GM21360 (cell line): ENCODE measurements around the gene CCSAP.
"Not testable (repeated sequence)": the region's sequence is repeated elsewhere in the genome, so short reads cannot be mapped to it uniquely, and the experiment has no call there.

Experiments
- ATAC-seq: cut with Tn5 transposase; IDR thresholded peaks from one replicate; pipeline ENCODE4 v1.9.1; 2021; ENCODE audit warnings: mild to moderate bottlenecking, moderate library complexity; ENCODE audit not compliant: unreplicated experiment

CCSAP gene

DNA sequence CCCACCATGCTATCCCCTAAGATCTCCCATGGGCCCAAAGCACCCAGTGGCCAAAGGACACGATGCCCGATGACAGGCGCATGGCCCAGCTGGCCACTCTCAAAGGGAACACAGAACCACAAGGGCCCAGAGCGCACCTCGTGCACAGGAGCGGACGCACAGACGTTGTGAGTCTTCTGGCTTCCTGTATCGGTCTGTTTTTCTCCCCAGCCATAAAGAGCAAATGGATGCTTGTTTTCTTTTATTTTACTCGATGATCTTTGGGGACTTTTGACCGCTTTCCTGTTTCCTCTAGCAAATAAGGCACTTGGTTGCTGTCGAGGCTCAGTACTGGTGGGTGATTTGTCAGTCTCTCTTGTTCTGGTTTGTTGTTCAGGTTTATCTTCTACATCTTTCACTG, 16.2 kb downstream of the CCSAP start:
- ATAC-seq: no peak

DNA sequence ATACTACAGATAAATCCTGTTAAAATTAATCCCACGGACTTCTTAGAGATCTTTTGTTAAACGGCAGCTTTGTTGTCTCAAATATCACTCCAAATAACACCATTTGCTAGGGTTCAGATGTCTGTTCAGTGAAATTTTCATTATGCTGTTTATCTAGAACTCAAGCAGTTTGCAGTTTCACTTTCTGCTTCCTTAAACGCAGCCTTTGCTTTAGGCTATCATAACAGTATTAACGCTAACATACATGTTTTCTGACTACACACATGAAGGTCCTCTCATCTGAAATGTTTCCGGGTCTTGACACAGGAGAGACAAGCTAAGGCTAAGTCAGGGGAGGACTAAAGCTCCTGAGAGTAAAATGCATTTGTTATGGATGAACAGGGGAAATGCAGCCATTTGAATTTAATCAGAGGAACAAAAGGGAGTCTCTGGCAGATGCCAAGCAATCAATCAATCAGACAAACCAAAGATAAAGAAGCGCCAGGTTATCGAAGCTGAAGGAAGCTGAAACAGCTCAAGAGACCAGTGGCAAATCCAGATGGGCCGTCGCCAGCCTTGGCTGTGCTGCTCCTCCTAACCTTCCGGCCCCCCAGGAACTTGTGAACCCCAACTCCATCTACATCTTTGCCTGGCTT, 16.9 kb downstream of the CCSAP start:
- no peak for ATAC-seq

DNA sequence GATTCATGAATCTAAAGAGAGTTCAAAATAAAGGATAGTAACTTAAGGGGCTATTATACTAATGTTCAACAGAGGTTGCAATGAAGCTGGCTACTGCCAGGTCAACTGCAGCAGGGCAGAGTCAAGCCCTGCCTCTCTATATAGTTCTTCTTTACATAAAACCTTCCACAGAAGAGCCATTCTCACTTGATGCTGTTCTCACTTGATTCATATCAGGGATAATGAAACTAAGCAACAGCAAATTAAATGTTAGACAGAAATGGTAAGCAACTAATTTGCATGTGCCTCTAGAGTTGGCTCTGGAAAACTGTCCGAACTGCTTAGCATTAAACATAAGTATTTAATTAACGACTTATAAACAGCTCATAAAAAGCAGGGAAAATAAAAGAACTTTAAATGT, 17.4 kb downstream of the CCSAP start:
- ATAC-seq: no peak

DNA sequence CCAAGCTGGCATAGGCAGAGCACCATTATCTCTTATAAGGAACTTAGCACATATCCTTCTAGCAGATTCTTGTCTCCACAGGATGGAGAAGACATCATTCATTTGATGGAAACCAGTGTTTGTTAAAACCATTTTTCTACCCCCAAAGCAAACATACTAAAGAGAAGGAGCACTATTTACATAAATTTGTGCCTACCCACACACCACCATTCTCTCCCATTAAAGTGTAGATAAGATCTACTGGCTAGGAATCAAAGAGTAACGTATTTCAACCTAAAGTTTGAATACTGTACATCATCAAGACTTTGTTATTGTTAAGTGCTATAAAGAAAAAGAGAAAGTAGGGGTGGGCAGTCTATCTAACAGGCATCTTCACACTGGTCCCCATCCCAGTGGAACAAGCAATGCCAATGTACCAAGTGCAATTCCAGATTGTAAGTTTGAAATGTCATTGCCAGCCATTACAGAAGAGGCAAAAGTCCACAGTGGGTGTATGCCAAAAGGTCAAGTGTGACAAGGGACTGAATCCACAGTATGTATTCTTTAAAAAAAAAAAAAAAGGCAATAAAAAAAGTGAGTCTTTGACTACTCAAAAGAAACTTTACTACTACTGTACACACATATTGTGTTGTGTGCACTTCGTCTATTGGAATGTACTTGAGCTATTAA, 18.8 kb downstream of the CCSAP start:
- no peak for ATAC-seq

DNA sequence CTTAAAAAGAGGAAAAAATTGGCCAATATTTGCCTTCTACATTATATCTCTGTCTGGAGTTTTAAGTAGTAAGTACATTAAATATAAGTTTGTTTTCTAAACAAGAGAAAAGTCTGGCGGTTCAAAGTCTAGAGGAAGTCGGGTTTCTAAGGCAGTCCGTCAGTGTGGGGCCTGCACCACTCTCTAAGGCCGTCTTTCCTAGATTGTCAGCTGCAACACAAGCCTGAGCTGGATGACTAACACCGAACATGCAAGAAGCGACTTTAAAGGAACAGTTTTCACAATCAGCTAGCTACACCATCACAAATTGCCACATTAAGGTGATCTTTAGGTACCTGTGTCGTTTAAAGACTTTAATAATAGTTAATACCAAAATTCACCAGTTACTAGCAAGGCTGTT, 19.6 kb downstream of the CCSAP start:
- ATAC-seq: no peak

DNA sequence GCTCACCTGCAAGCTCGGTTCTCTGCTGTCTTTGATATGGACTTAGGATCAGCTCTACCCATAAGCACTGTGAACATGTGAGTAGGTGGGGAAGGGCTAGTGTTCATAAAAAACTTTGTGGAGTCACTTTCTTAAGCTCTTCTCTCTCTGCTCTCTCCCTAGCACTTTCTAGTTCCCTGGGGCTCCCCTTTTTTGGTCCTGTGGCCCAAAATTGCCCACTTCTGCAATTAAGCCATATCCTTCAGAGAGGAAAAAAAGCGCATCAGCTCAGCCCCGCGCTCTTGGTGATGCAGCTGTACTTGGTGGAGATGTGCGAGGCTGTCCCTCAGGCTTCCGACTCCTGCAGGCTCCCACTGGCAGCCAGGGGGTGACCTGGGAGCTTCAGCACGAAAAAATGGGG, 23.4 kb downstream of the CCSAP start:
- ATAC-seq: no peak

DNA sequence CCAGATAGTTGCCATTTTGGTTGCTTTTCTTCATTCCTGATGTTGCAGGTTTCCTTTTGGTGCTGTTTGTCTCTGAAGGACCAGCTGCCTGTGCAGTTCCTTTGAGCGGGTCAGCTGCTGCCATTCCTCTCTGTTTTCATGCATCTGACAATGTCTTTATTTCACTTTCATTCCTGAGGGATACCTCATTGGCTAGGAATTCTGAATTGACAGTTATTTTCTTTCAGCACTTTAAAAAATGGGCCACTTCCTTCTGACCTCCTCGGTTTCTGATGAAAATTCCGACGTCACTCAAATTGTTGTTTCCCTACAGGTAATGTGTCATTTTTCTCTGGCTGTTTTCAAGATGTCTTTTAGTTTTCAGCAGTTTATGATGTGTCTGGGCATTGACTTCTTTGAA, 24.8 kb downstream of the CCSAP start:
- no peak for ATAC-seq

DNA sequence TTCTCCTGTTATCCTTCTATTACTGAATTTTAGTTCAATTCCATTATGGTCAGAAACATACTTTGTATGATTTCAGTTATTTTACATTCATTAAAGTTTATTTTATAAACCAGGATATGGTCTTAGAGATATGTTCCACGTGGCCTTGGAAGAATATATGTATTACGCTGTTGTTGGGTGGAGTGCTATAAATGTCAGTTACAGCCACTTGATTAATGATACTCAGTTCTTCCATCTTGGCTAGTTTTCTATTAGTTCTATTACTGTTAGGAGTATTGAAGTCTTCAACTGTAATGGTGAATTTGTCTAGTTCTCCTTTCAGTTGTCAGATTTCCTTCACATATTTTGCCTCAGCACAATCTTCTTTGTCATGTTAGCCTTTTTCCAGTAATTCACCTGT, 26.7 kb downstream of the CCSAP start:
- ATAC-seq: no peak

DNA sequence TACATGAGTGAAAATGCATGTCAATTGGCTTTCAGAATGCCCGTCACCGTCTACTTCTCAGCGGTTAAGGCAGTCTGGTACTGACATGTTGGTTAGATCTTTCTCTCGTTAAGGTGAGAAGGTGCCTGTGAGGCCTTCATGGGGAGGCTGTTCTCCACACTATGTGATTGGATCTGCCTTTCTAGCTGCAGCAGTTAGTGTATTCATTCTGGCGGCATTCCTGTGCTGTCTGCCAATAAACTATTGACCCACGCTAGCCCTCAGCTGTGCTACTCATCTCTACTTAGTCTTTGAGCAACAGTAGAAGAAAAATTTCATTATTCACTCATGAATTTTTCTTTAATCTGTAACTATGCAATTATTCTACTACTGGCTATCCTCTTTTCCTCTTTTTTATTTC, 32.0 kb downstream of the CCSAP start:
- ATAC-seq: no peak

DNA sequence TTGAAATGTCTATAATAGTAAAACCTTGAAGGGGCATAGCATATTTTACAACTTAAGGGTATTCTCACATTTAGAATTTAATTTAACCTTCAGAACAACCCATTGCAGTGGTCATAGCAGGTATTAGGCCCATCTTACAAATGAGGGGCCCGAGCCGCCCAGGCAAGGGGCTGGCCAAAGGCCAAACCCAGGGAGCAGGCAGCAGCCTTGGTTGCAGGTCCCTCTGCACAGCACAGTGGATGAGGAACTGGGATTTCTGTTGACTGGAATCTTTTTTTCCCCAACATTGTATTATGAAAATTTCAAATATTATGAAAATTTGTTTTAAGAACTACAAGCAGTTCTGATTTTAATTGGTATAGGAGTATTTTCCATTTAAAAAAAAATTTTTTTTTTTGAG, 33.2 kb downstream of the CCSAP start:
- no peak for ATAC-seq

DNA sequence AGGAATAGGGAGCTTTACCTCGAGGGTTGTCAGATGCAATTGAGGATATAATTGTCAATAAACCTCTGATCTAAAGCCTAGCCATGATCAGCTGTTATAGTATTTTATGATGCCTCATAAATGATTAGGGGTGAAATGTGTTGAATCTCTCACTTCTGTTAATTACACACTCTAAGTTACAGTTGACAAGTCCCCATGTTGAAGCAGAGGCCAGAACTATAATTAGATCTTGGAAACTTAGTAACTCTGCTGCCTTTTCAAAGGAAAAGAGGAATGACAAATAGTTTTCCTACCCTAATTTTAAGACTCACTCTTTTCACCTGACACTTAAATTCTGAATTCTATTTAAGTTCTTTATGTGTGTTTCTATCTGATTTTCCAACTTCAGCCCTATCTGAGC, 33.8 kb downstream of the CCSAP start:
- no peak for ATAC-seq

DNA sequence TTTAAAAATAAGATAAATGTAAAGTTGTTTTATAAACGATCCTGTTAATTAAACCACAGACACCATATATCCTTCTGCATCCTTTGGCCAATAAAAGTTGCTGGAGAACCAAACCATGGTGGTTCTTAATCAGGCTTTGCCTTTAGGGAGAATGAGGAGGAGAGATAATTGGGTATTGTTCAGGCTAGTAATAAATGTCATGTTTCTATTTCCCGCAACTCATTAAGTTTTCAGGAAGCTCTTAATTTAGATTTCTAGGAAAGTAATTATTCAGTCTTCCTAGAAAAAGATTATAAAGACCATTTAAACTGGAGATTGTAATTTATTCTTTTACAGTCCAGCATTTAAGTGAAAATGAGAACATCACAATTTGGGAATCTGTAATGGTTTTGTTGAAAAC, 37.5 kb downstream of the CCSAP start:
- ATAC-seq: no peak

DNA sequence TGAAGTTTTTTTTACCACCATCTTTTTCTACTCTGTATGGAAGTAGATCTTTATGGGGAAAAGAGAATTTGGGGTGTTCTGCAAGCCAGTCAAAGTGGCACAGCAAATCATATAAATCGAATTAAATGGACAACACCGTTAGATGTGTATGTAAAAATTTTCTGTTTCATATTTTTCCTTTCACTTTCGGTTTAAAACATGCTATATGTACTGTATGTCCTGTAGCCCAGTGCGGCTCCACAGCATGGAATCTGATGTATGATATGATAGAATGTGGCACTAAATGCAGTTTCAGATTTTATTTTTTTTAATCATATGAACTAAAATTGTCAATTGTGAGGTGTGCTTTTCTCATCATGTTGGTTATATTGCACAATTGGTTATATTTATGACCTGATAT, 39.0 kb downstream of the CCSAP start:
- ATAC-seq: no peak

DNA sequence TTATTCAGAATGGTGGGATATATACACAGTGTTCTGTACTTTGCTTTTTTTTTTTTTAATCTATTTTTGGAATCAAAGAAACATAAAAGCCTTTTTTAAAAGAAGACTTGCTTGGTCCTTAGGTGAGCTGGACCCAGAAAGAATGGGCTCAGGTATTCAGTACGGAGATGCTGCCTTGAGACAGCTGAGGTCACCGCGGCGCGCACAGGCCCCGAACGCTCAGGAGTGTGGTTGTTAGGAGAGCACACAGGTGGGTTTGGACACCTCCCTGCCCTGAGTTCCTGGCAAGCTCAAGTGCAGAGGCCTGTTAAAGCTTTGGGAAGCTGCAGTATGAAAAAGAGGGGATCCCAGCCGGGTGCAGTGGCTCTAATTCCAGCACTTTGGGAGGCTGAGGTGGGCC, 40.1 kb downstream of the CCSAP start:
- ATAC-seq: no peak

DNA sequence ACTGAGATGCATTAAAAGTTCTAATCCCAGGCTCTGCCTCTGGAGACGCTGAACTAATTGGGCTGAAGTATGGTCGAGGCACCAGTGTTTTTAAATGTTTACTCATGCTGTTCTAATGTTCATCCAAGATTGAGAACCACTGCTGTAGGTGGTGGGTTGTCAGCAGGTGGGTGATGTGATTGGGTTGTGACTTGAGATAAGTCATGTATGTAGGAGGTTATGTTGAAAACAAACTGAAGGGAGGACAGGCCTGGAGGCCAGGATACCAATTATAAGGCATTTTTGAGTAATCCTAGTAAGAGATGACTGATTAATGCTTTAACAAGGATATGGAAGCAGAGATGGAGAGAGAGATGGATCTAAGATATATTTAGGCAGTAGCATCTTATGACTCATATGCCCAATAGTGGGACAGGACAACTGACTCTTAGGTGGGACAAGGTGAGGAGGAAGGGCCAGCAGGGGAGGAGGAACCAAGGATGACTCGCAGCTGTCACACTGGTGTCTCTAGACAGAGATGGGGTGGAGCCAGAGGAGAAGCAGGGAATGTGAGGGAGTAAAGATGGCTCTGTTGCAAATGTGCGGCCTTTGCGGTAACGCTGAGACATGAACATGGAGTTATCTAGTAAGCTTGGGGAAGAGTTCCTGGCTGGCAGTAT, 42.6 kb downstream of the CCSAP start:
- ATAC-seq: no peak

DNA sequence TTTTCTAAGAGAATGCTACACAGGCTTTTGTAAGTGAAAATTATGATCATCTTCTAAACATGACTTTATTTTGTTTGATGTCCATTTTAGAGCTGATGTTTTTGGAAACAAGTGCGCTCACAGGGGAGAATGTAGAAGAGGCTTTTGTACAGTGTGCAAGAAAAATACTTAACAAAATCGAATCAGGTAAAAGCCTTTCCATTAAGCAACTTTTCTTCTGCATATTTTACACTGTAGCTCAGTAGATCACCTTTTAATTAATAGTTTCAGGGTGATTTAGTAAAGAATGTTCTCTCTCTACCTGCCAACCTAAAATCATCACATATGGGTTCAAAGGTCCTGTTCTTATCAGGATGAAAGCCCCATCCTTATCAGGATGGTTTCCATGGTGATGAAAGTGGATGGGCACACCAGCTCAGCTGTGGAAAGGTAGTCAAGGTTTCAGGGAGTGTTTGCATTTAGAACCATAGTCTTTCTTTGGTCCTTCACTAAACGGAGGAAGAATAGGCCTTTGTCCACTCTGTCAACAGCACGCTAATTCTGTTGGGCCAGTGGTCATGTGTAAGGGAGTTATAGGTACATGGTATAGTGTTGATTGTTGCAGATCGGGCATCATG, 43.9 kb downstream of the CCSAP start:
- ATAC-seq: no peak

DNA sequence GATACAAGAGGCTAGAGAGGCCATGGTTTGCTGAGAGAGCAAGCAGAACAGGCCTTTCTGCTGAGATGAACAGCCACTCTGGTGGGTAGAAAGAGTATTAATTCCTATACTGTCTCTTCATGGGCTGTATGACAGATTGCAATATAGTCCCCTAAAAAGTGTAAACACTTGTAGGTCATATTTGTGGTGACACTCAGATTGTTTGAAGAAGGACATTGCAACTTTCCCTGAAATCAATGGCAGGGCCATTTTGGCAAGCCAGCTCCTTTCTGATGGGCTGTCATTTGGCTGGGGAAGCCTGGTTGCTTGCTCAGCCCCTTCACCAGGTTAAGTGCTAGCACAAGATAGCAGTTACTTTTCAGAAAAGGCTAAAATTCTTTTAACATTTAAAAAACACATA, 44.4 kb downstream of the CCSAP start:
- no peak for ATAC-seq

DNA sequence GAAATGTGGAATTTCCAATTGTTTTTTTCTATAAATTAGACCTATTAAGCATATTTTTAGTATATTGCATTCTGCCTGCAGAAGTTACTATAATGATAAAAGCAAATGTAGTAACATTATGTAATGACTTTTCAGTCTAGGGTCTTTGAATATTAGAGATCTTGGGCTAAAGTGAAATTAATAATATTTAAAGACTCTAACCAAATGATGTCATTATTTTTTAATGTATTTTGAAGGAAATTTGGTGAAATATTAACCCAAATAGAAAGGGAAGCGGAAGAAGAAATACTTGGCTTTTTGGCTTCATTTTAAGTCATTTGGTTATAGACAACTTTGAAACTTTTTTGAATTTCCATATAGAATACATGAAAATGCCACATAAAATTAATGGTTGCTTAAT, 45.1 kb downstream of the CCSAP start:
- ATAC-seq: no peak

DNA sequence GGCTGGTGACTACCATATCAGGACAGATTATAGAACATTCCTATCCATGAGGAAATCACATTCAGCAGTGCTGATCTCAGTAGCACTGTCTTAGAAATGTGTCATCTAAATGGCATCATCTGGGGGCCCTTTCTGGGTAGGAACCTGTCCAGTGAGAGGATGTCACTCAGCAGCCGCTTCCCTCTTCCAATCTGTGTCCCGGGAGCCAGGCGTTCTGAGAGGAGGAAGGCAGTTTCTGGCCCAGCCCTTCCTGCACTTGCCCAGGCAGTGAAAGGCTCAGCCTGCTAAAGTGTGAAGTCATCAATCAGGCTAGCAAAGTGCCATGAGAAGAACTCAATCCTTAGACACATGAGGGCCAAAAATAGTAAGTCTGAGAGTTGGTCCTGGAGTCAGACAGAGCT, 46.3 kb downstream of the CCSAP start:
- no peak for ATAC-seq

DNA sequence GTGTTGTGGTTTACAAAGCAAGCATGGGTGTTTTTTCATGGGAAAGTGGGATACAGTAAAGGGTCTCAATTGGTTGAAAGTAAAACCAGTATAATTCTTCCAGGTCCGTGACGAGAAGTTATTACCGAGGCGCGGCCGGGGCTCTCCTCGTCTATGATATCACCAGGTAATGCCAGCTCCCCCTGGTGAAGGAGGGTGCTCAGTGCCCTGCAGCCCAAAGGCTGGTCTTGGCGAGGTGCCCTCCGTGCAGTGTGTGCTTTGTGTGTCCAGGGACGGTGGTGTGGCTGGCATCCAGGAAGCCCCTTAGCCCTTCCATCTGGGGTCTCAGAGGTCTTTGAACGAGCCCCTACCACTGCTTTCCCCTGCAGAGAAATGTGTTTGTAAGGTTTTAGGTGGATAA, 47.1 kb downstream of the CCSAP start:
- no peak for ATAC-seq

DNA sequence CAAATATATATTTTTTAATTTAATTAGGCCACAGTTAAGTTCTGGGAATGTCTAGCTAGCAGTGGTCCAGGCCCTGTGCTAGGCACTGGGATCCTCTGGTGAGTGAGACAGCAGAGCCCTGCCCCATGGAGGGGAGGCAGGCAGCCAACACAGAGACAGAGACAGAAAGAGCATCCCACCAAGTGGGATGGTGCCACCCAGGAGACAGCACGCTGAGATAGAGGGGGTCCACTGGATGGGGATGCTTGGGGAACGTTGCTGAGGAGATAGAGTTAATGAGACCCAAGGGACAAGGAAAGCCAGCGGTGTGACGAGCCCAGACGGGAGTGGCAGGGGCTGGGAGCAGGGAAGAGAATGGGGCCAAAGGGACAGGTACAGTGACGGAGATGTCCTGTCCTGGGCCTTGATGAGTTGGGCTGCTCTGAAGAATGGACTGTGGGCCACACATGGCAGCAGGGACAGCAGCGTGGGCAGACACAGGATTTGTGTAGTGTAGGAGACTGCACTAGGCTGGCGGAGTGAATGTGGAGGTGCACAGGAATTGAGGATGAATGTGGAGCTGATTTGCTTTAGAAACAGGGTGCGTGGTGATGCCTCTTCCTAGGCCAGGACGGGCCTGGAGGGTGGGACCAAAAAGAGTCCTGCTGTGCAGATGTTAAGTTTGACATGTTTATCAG, 49.2 kb downstream of the CCSAP start:
- ATAC-seq: no peak

DNA sequence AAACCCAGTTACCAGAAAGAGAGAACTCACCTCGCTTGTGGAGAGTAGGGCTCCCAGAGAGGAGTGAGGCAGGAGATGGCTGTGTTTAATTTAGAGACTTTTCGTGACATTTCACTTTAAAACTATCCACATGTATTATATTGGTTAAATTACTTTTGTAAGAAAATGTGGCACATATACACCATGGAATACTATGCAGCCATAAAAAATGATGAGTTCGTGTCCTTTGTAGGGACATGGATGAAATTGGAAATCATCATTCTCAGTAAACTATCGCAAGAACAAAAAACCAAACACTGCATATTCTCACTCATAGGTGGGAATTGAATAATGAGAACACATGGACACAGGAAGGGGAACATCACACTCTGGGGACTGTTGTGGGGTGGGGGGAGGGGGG, 51.2 kb downstream of the CCSAP start:
- ATAC-seq: not testable (repeated sequence)
